ENCODE measurements around the gene MPV17. TPM values are rescaled to one million over a fixed set of nuclear protein-coding genes. Genes with fewer than 3 reads are reported as not detected.

MPV17 gene
- total RNA-seq, 3 donors from 2014 or later, result 72.8 to 95.1 (median 79.4) TPM

DNA sequence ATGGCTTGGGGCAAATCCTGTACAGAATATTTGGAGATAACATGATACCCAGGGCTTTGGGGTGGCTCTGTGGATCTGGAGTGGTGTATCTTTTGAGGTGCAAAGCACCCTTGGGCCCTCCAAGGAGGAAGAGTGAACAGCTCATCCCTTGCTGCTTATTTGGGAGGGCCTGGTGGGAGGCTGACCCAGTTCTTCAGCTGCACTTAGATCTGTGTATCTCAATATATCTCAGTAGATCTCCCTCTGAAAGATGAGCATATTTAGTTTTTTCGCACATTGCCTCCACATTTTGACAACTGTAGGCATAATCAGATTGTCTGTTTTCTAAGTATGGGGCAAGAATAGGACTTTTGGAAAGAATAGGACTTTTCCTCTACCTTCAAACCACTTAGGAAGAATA is 37.9 kb downstream of the MPV17 start:
- no peak overlapping the region for H3K4me3 ChIP-seq
- H3K27ac ChIP-seq, result no peak overlapping the region
- no peak for DNase-seq (ENCODE audit: low spot score in 2 of 2)
- no peaks in the 10 kb centered on the region for H3K4me1 ChIP-seq
- TF ChIP-seq, protein P1, sequence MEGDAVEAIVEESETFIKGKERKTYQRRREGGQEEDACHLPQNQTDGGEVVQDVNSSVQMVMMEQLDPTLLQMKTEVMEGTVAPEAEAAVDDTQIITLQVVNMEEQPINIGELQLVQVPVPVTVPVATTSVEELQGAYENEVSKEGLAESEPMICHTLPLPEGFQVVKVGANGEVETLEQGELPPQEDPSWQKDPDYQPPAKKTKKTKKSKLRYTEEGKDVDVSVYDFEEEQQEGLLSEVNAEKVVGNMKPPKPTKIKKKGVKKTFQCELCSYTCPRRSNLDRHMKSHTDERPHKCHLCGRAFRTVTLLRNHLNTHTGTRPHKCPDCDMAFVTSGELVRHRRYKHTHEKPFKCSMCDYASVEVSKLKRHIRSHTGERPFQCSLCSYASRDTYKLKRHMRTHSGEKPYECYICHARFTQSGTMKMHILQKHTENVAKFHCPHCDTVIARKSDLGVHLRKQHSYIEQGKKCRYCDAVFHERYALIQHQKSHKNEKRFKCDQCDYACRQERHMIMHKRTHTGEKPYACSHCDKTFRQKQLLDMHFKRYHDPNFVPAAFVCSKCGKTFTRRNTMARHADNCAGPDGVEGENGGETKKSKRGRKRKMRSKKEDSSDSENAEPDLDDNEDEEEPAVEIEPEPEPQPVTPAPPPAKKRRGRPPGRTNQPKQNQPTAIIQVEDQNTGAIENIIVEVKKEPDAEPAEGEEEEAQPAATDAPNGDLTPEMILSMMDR (IDR thresholded peaks at IDR 0.05), result no peak
- TF ChIP-seq POLR2A (IDR thresholded peaks at IDR 0.05) (no peak), POLR2AphosphoS5 (IDR thresholded peaks at IDR 0.05) (no peak)
- no peaks in the 10 kb centered on the region for H3K9me3 ChIP-seq
- no peaks in the 10 kb centered on the region for H3K36me3 ChIP-seq
- no peaks in the 10 kb centered on the region for H3K27me3 ChIP-seq
- intact Hi-C loops (cut with DNase I; ENCODE audit: low total_unique reads), result no loop called here

DNA sequence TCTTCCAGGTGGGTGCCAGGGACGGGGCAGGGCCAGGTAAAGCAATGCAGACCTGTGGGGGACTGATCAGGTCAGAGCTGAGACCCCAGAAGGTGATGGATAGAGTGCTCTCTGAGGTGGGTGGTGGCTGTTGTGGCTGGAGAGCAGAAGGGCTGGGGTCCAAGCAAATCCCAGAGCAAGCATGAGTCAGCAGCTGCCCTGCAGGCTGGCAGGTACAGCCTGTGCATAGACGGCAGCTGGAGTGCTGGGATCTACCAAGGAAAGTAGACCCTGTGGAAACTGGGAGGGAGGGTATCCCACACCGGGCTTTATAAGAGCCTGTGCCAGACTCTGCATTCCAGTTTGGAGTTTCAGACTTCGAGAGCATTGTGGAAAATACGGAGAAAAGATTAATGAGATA is 40.0 kb downstream of the MPV17 start:
- Histone ChIP-seq H3K27me3 (no peaks in the 10 kb centered on the region), H3K27ac (no peak overlapping the region), H3K4me1 (no peaks in the 10 kb centered on the region), H3K4me3 (no peak overlapping the region), H3K9me3 (no peaks in the 10 kb centered on the region), H3K36me3 (no peaks in the 10 kb centered on the region)
- TF ChIP-seq, protein P1 (IDR thresholded peaks at IDR 0.05), result no peak
- TF ChIP-seq POLR2AphosphoS5 (IDR thresholded peaks at IDR 0.05) (no peak), POLR2A (IDR thresholded peaks at IDR 0.05) (no peak)
- intact Hi-C loops (cut with DNase I; ENCODE audit: low total_unique reads), result no loop called here
- no peak for DNase-seq (ENCODE audit: low spot score in 2 of 2)

DNA sequence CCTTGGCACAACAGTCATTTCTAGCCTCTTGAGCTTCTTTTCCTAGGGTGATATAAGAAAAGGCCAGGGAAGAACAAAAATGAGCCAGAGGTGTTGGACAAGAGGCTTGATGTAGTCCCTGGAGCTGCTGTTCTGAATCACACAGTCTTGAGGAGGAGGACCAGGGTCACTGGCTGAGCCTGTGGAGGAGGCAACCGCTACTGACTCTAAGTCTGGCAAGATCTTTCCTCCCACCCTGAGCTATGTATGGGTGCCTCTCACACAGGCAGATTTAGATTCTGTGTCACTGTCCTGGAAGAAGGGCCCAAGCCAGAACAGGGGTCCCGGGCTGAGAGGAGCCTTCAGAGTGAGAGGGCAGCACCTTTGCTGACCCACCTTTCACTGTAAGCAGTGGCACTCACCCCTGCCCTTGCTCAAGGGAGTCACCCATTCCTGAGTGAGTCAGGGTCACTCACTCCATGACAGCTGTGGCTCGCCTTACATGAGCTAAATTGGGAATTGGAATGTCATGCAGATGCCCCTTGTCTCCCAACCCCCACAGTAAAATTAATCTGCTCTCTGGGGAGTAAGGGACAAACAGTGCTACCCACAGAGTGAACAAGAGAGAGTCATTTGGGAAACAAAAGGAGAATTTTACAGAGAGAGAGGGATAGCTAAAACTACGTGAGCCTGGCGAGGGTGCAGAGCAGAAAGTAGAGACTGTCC is 40.9 kb downstream of the MPV17 start, which contains the start of gene TRIM54:
Gene TRIM54 (plus strand): TSS at position 575 of the 705 bp plus-strand sequence. CDS start 303 bp downstream, outside the sequence.
- H3K36me3 ChIP-seq, result no peaks in the 10 kb centered on the region
- no peak within 1 kb of the TSS for H3K27ac ChIP-seq
- no peaks in the 10 kb centered on the region for H3K27me3 ChIP-seq
- TF ChIP-seq POLR2AphosphoS5 (IDR thresholded peaks at IDR 0.05) (no peak), POLR2A (IDR thresholded peaks at IDR 0.05) (no peak)
- TF ChIP-seq, protein P1 (IDR thresholded peaks at IDR 0.05), result no peak
- DNase-seq (ENCODE audit: low spot score in 2 of 2), result no peak
- intact Hi-C loops (cut with DNase I; ENCODE audit: low total_unique reads), result no loop called here
- H3K4me3 ChIP-seq, result no peak within 1 kb of the TSS
- no peaks in the 10 kb centered on the region for H3K9me3 ChIP-seq
- no peaks in the 10 kb centered on the region for H3K4me1 ChIP-seq

DNA sequence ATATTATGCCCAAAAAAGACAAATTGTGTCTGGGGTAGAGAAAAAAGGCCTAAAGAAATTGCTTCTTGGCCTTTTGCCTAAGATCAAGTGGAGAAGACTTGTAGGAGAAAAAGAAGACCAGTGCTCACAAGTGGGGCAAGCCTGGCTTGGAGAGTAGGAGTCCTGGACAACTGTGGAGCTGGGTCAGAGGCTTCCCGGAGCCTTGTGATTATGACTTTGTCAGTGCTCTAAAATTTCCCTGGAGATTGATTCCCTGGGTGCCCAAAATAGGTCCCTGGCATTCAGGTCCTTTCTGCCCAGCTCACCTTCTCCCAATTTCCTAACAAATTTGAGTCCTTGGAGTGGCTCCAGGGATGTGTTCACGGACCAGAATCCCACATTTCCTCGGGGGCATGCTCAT is 41.5 kb downstream of the MPV17 start:
- H3K9me3 ChIP-seq, result no peaks in the 10 kb centered on the region
- H3K36me3 ChIP-seq, result no peaks in the 10 kb centered on the region
- intact Hi-C loops (cut with DNase I; ENCODE audit: low total_unique reads), result no loop called here
- no peak for DNase-seq (ENCODE audit: low spot score in 2 of 2)
- no peaks in the 10 kb centered on the region for H3K27me3 ChIP-seq
- no peak overlapping the region for H3K27ac ChIP-seq
- no peak overlapping the region for H3K4me3 ChIP-seq
- no peaks in the 10 kb centered on the region for H3K4me1 ChIP-seq
- no peak for TF ChIP-seq POLR2A (IDR thresholded peaks at IDR 0.05)
- TF ChIP-seq, protein P1 (IDR thresholded peaks at IDR 0.05), result no peak
- no peak for TF ChIP-seq POLR2AphosphoS5 (IDR thresholded peaks at IDR 0.05)

DNA sequence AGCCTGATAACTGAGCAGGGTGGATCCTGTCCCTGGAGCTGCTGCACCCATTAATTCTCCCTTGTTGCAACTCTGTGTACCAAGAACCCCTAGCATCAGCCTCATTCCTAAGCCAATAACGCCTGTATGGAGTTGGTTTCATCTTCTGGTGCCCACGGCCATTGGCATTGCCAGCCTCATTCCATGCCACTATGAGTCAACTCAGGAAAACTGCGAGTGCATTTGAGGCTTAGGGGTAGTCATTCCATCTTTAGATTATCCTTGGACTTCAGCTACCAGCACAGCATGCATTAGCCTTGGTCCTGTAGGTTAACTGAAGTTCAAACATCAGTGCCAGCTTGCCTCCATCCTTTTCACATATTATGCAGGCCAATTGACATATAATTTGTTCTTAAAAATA is 42.1 kb downstream of the MPV17 start:
- no peak for DNase-seq (ENCODE audit: low spot score in 2 of 2)
- Histone ChIP-seq H3K9me3 (no peaks in the 10 kb centered on the region), H3K4me1 (no peaks in the 10 kb centered on the region), H3K4me3 (no peak overlapping the region), H3K36me3 (no peaks in the 10 kb centered on the region), H3K27ac (no peak overlapping the region), H3K27me3 (no peaks in the 10 kb centered on the region)
- TF ChIP-seq, protein P1 (IDR thresholded peaks at IDR 0.05), result no peak
- TF ChIP-seq POLR2A (IDR thresholded peaks at IDR 0.05) (no peak), POLR2AphosphoS5 (IDR thresholded peaks at IDR 0.05) (no peak)
- intact Hi-C loops (cut with DNase I; ENCODE audit: low total_unique reads), result no loop called here

Measured in breast epithelium (tissue), 4 donors.